HG03457 (cell line): ENCODE results near the gene AKAP12.

Experiments used
- ATAC-seq: cut with Tn5 transposase; IDR thresholded peaks from one replicate; pipeline ENCODE4 v1.9.1; 2021; ENCODE audit warnings: moderate number of reproducible peaks; ENCODE audit not compliant: unreplicated experiment

The AKAP12 gene

GRCh38 chr6:151276112-151276740, 36.5 kb downstream of the AKAP12 start:
- no peak for ATAC-seq

GRCh38 chr6:151279891-151280290, 40.1 kb downstream of the AKAP12 start:
- no peak for ATAC-seq

GRCh38 chr6:151280859-151281258, 41.1 kb downstream of the AKAP12 start:
- no peak for ATAC-seq

- no peak for ATAC-seq
Measured at GRCh38 chr6:151284012-151284411, 44.2 kb downstream of the AKAP12 start.

- ATAC-seq = no peak
Measured at GRCh38 chr6:151284548-151285017, 44.8 kb downstream of the AKAP12 start.

GRCh38 chr6:151285122-151285521, 45.4 kb downstream of the AKAP12 start:
- no peak for ATAC-seq

GRCh38 chr6:151286214-151286613, 46.4 kb downstream of the AKAP12 start:
- no peak for ATAC-seq

- ATAC-seq = no peak
Measured at GRCh38 chr6:151288712-151289398, 49.1 kb downstream of the AKAP12 start.

- ATAC-seq = no peak
Measured at GRCh38 chr6:151289399-151290007, 49.7 kb downstream of the AKAP12 start.

- ATAC-seq = no peak
Measured at GRCh38 chr6:151290877-151291721, 51.3 kb downstream of the AKAP12 start.

GRCh38 chr6:151291722-151292059, 51.9 kb downstream of the AKAP12 start:
- ATAC-seq = no peak

GRCh38 chr6:151292974-151293687, 53.4 kb downstream of the AKAP12 start:
- ATAC-seq = no peak

- no peak for ATAC-seq
Measured at GRCh38 chr6:151293688-151294016, 53.9 kb downstream of the AKAP12 start.

- no peak for ATAC-seq
Measured at GRCh38 chr6:151294561-151295101, 54.9 kb downstream of the AKAP12 start.

GRCh38 chr6:151297886-151298285, 58.1 kb downstream of the AKAP12 start:
- ATAC-seq = no peak

- ATAC-seq = no peak
Measured at GRCh38 chr6:151299011-151299410, 59.2 kb downstream of the AKAP12 start.

- ATAC-seq = no peak
Measured at GRCh38 chr6:151300267-151300991, 60.7 kb downstream of the AKAP12 start.

- ATAC-seq = no peak
Measured at GRCh38 chr6:151301547-151301946, 61.8 kb downstream of the AKAP12 start.

GRCh38 chr6:151303231-151303630, 63.5 kb downstream of the AKAP12 start:
- no peak for ATAC-seq

GRCh38 chr6:151306269-151306783, 66.6 kb downstream of the AKAP12 start:
- no peak for ATAC-seq
